Measurements from ENCODE around the gene PPP3CA.

- TF ChIP-seq TEAD4 (IDR thresholded peaks at IDR 0.05) (no peak), EGR1 (IDR thresholded peaks at IDR 0.05) (no peak), CEBPB (IDR thresholded peaks at IDR 0.05) (no peak), TAF1 (IDR thresholded peaks at IDR 0.05; ENCODE audit: low read depth) (no peak), EP300 (IDR thresholded peaks at IDR 0.05; ENCODE audit: borderline replicate concordance) (no peak), NFIC (IDR thresholded peaks at IDR 0.05) (no peak), YY1 (IDR thresholded peaks at IDR 0.05; ENCODE audit: low read depth) (no peak), RAD21 (IDR thresholded peaks at IDR 0.05; ENCODE audit: low read depth) (no peak), MAX (IDR thresholded peaks at IDR 0.05) (no peak), REST (IDR thresholded peaks at IDR 0.05; ENCODE audit: low read depth) (no peak), ZBTB7A (IDR thresholded peaks at IDR 0.05; ENCODE audit: low read depth) (no peak), FOXM1 (IDR thresholded peaks at IDR 0.05; ENCODE audit: borderline replicate concordance, low read depth) (no peak)
These were observed 72.2 kb downstream of the PPP3CA start for GRCh38 chr4:101274888-101275752.
